ENCODE results near the gene NIPAL4.

The NIPAL4 gene

DNA sequence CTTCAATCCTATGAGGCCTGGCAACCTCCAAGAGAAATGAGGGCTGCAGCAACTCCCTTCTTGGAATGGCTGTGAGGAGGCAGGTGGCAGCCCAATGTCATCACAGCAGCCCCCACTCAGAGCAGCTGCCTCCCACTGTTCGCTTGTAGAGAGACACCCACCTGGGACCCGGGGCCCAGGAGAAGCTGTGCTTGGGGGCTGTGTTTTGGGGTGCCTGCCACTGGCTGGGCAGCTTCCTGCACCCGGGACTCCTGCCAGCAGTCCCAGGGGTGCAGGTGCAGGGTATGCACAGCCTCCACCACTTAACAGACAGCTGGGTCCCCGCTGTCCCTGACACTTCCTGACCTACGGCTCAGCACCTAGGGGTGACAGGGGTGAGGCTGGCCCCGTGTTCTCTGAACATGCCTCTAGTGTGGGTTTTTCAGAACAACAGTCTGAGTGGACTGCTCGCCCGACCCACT lies 26.2 kb downstream of the NIPAL4 start:
- DNase-seq = no peak

DNA sequence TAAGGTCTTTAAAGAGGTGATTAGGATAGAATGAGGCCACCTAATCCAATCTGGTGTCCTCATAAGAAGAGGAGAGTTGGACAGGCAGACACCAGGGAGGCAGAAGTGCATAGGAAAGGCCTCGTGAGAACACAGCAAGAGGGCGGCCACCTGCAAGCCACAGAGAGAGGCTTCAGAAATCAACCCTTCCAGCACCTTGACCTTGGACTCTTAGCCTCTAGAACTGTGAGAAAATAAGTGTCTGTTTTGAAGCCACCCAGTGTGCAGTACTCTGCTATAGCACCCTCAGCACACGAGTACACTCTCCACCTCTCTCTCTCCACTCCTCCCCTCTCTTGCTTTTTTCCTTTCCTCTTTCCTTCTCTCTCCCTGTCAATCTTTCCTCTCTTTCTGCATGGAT lies 26.8 kb downstream of the NIPAL4 start:
- no peak for DNase-seq

DNA sequence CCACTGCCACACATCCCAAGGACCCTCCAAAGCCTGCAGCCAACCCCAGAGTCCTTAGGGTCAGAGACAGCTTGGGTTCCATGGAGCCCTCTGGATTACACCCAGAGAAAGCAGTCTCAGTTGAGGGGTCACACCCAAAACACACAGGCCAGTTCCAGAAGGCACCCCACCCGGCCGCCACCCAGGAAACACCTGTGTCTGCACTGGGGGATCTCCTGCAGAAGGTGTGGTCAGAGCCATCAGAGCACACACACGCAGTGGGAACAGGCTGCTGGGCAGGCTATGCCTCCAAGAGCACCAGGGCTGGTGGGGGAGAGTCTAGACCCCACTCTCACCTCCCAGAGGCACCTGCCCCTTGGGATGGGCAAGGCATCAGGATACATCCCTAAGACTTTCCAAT lies 27.3 kb downstream of the NIPAL4 start:
- peak; percentile 17 for DNase-seq

DNA sequence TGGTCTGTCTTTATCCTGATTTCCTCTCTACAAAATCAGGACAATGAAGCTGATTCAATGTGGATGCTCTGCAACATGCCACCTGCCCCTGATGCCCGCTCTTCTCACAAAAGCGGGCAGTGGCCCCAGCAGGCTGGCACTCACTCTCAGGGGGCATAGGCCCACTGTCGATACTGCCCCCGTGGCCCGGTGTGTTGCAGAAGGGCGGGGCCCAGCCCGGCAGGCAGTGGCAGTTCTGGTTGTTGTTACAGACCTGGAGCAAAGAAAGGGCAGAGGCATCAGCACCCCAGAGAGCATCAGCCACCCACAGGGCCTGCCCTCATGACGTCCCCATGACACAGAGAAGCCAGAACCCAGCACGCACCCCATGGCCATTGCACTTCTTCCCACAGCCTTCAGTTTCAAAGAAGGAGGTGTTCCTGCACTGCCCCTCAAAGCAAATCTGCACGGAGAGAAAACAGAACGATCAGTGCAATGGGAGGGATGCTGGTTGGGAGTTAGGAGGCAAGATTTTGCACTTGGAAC lies 31.5 kb downstream of the NIPAL4 start:
- no peak for DNase-seq

DNA sequence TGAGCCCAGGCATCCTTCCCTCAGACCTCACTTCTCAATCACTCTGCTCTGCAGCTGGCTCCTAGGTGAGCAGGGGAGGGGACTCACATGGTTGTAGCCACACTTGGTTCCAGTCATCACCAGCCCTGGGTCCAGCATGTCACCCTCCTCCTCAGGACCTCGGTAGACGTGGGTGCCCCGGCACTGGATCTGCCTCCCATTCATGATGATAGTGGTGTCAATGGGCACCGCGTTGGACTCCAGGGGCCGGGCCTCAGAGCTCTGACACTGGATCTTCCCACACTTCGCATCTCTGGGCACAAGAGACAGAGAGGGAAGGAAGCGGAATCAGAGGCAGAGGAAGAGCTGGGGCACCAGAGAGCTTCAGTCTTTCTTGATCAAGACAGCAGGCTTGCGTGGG lies 32.9 kb downstream of the NIPAL4 start:
- DNase-seq = no peak

DNA sequence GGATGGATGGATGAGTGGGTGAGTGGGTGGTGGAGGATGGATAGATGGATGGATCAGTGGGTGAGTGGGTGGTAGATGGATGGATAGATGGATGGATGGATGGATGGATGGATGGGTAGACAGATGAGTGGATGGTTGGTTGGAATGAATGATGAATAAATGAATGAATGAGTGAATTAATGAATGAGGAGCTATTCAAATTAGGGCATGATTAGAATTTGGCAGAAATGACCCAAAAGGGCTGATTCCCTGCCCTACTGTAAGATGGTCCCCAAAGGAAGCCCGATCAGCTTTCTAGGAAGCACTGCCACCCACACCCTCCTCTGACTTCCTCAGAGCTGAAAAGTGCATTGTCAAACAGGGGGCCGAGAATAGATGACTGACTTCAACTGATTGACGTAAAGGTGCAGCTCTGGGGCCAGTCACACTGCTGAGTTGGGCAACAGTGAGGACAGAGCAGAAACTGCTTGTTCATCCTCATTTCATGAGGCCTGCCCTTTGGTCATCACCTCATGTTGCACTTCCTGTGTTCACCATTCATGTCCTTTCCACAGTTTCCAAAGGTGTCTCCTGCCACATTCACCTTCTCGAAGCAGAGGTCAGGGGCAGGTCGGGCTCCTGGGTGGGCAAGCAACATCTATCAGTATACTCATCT lies 34.3 kb downstream of the NIPAL4 start:
- no peak for DNase-seq

DNA sequence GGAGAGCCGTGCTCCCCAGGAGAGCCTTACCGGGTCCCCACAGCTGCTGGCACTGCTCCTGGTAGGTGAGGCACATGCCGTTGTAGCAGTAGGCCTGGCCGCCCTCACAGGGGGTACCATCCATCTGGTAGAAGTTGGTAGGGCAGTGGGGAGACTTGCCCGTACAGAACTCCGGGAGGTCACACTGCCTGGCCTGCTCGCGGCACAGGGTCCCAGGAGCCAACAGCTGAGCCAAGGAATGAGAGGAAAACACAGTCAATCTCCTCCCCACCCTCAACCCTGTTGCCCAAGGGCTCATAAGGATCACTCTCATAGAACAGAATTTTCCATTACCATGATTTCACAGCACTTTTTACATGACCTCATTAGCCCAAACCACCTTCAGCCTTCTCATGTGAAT lies 36.9 kb downstream of the NIPAL4 start:
- no peak for DNase-seq

DNA sequence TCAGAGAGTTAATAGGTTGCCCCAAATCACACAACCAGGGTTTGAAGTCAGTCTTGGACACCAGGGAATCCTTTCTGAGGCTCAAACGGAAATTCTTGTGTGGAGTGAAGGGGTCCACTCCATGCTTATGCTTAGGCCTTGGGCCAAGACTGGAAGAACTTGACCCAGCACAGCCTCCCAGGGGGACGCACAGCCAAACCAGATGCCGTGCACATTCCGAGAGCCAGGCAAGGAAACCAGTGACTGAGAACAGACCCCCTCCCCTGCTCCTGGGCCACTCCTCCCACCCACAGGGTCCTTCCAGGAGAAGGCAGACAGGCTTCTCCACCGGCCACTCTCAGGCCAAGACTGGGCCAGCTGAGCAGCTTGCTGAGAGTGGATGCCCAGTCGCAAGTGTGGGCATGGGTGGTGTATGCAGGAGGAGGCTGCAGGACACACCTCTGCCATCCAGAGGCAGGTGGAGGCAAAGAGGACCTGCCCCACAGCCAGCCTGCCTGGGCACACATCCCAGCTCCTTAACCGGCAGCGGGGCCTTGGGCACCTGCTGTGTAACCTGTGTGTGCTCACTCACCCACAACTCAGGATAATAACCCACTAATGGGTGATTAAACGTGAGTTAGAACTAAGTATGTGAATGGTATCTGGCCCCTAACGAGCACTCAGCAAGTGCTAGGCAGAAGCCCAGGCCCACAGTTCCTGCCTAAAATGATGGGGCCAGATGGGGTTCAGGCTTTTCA lies 38.0 kb downstream of the NIPAL4 start:
- no peak for DNase-seq

DNA sequence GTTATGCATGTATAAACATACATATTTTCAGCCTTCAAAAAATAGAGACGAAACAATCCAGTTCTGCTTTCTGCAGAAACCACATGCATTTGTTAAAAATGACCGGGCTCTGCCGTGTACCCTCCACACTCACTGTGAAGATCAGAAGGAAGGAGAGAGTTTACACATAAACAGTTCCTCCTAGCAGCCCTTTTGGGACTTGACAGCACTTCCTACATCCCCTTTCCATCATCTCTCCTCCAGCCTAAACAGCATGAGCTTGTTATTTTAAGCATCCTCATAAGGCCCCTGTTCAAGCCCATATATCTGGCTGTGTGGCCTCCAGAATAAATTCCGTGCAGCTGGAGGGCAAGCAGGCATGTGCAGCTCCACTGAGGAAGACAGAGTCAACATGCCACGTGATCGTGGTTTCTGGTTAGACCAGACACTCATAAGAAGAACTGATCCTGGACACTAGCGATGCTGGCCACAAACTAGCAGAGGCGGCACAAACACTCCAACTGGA lies 42.2 kb downstream of the NIPAL4 start:
- no peak for DNase-seq

DNA sequence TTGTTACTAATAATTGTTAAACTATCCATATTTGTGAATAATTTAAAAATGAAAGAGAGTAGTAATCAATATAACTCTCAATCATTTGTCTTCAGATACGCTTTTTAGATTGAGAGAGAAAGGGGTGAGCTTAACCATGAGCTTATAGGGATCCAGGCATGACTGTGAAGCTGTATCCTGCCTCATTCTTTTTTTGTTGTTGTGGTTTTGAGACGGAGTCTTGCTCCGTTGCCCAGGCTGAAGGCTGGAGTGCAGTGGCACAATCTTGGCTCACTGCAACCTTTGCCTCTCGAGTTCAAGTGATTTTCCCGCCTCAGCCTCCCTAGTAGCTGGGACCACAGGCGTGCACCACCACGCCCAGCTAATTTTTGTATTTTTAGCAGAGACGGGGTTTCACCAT lies 44.0 kb downstream of the NIPAL4 start:
- DNase-seq = no peak

DNA sequence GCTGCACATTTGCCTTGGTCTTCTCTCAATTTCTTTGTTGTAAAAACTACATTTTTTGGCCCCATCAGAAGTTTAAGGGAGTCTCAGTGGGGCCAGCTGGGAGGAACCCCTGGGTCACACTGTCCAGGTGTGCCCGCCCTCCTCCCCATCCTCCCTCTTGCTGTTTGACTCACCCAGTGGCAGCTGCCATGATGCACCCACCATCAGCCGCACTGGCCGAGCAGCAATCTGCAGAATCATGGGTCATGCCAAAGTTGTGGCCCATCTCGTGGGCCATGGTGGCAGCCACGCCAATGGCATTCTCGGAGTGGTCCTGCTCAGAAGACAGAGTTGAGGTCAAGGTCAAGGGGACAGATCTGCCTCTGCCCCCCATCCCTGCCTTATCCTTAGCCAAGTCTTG lies 45.5 kb downstream of the NIPAL4 start:
- no peak for DNase-seq

DNA sequence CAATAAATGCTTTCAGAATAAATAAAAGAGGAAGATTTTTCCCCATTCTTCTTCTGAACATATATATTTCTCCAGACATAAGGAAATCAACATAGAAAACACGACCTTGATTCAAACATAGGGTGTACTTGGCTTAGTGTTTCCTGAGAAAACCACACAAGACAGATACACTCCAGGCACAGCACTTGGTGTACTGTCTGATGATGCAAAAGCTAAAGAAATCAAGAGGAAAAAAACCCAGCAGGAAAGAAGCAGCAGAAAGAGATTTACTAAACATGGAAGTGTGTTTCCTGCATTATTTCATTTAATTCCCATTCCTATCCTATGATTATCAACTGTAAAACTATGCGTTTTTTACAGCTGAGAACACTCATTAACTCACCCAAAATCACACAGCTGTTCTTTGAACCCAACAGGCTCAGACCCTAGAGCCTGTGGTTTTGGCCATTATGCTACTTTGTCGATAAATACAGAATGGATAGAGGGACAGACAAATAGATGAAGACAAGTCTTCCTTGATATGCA lies 46.1 kb downstream of the NIPAL4 start:
- no peak for DNase-seq

DNA sequence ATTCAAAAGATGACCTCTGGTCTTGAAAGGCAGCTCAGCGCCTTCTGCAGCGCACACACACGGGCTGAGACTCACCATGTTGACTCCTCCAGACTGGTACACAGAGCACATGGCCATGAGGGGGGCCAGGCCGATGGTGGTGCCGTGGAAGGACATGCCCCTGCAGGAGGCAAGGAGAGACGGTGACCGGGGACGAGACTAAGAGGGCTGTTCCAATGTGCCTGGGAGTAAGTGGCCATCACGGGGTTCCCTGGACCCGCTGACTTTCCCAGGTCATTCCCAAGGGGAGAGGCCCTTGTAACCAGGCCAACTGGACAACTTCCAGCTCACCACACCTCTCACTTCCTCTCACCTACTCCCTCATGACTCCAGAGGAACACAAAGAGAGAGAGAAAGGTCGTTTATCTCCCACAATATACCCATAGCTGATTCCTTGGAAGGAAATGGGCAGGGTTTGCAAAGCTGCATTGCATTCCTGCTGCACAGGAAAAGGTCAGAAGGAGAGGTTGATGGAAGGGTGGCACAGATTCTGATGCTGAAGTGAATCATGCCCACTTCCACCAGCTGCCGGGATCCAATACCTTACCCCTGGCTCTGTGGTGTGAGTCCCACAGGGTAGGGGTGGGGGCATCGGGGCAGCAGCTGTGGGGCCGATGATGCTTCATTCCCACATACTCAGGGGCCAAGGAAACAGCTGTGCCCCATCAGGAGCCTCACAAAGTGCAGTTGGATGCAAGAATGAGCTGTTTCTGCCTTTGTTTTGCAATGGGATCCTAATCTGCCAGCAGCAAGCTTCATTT lies 47.2 kb downstream of the NIPAL4 start:
- no peak for DNase-seq

DNA sequence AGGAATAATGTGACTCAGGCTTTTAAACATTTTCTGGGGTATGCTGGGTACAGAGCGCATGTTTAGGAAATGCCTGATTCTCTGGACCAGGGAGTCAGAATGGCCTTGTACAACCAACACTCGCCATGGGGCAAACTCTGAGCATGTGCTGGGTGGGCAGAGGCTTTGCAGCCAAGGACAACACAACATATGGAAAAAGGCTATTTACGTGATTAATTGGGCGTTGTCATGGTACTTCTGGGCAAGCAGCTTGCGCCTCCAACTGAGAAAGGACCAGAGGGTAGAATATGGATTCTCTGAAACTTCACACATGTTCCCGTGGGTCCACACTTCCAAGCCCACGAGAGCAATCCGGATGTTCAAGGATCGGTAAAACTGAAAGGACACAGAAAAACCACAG lies 49.1 kb downstream of the NIPAL4 start:
- DNase-seq = no peak

DNA sequence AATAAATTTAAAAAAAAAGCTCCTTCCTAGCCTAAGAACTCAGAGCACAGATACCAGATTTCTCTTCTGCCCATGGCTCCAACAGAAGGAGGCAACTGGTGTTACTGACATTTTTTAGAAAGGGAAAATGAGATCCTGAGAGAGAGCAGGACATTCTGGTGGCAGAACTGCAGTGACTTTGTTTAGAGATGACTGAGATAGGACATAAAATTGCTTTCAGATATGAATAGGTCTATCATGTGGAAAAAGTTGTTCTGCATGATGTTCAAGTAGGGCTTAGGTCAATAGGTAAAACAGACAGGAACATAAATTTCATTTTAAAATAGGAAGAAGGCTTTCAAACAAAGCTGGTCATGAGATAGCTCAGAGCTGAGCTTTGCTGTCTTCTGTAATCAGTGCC lies 49.6 kb downstream of the NIPAL4 start:
- DNase-seq = no peak

DNA sequence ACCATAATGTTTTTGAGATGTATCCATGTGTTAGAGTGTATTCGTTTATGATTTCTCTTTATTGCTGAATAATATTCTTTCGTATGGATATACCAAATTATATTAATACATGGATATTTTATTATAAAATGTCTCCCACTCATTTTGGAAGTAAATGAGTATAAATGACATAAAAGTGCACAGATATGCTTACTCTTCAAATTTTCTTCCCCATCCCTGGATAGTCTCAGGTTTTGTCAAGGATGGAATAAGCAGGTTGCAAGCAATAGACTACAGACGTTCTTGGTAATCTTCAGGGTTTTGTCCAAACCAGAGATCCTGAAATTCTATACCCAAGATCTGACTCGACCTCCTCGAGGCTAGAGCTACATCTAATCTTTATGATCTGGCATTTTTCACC lies 50.7 kb downstream of the NIPAL4 start:
- no peak for DNase-seq

DNA sequence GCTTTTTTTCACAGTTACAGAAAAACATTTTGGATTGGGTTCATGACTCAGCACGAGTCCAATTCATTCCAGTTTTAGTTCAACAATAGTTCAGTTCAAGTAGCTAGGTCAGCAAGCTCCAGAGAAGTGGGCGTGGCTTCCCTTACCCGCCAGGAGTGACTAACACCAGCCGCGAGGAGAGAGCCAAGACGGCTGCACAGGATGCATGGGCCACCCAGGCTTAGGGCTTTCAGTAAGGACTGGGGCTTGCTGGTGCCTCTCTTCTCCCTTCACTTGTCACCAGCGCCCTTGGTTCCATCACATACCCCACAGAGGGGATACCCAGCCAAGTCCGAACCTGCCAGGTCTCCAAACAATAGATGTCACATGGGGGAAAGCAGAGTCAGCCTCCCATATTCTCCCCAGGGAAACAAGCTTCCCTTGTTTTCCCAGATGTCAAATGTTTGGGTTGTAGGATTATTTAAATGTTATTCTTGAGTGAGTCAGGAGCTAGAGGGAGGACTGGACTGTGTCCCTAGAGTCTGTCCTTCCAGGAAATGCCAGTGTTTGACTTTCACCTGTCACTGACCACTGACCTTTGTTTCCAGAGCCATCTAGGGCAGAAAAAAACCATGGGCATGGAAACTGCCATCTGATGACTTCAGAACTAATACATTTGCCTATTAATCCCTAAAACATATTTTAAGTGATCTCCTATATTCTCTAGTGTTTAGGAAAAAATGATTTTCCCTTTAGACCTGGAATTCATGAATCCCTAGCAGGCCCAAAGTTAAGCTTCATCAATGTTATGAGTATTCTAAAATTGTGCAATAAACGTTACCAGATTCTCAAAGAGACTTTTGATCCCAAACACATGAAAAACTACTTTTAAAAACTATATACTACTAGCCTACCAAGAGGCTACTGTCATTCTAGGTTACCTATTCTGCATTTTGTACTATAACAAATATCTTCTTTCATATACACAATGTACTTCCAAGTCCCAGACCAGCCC lies 51.9 kb downstream of the NIPAL4 start:
- peak; percentile 17 for DNase-seq

DNA sequence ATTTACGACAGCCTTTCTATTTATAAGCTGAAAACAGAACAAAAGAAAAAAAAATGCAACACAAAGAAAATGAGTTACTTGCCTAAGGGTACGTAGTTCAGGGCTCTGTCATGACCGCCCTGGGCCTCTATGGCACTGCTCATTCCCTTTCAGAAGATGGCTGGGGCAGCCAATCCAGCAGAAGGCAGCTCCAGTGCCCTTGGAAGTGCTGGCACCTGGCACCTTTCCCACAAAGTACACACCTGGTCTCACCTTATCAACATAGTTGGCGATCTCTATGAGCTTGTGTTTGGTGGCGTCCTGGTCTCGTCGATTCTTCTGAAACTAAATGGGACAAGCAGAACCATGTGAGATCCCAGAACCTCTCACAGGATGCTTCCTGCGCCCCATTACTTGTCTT lies 53.2 kb downstream of the NIPAL4 start:
- DNase-seq = no peak

DNA sequence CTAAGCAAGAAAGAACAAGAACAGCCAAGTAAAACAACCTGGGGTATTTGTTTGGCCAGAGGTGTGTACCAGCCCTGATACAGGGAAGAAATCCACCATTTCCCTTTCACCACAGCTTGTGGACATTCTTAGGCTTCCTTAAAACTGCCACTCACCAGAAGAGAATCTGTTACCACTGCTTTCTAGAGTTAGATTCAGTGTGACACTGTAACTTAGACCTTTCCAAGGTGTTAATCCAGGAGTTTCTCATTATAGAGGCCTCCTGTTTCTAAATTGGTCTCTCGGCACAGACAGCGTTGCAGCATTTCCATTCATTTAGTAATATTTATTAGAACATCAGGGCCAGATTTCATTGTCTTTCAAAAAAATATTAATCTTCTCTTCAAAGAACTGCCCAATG lies 55.0 kb downstream of the NIPAL4 start:
- DNase-seq = no peak

DNA sequence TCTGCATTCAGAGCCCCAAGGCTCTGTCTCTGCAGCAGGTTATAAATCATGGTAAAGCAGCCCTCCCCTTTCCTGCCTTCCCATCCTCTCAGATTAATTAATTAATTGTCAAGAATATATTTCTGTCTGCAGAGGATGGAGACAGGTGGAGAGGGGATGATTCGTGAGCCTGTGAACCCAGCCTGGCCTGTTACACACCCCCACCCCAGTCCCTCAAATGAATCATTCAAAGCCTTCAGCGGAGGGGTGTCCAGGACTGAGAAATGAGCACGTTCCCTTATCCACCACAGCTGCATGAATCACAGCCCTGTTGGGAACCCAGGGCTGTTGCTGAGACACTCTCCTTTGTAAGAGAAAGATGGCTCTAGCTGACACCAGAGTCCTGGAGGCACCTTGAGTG lies 56.0 kb downstream of the NIPAL4 start:
- DNase-seq = no peak

DNA sequence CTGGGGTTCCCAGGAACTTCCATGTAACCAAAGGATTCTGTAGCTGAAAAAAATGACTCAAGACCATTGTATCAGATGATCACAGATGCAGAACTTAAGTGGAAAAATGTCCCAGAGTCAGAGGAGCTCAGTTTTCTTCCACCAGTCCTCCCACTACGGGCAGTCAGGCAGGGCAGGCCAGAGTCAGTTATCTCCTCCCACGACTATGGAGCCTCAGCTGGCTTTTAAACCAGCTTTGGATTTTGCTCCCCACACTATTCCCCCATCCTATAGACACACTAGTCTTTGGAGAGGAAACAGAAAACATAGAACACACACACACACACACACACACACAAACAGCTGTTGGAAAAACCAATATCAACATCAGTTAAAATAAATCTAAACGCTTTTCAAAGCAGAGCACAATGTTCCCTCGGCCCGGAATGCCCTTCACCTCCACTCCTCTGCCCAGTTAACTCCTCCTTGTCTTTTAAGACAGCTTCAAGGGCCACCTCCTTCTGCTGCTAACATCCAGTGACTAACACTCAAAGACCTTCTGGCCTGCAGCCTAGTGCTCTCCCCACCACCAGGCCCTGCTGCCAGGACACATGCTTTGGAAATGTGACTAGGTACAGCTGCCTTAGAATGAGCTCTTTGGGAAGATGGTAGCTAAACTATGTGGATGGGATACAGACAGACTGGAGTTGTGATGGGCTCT lies 56.8 kb downstream of the NIPAL4 start:
- no peak for DNase-seq
